HG03520 (cell line): Measurements from ENCODE around the gene GC.
"Not testable (repeated sequence)": the region's sequence is repeated elsewhere in the genome, so short reads cannot be mapped to it uniquely, and the experiment has no call there.

Experiments
- ATAC-seq: cut with Tn5 transposase; IDR thresholded peaks from one replicate; pipeline ENCODE4 v1.9.1; 2021; ENCODE audit warnings: mild to moderate bottlenecking, moderate library complexity; ENCODE audit not compliant: unreplicated experiment

The GC gene

DNA sequence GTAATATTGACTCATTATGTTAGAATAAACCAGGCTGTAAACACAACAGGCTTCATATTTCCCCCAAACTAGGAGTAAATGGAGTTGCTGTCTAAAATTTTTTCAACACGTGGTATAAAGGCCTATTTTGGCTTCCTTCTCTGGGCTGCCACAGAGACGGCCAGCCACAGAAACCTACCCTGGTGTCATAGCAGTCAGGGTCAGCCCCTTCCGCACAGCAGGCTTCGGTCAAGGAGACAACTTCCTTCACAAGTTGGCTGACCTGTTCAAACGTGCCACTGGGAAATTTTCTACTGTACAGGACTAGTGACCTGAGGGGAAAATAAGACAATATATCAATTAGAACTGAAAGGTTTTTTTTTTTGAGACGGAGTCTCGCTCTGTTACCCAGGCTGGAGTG lies 15.8 kb downstream of the GC start:
- ATAC-seq = no peak

DNA sequence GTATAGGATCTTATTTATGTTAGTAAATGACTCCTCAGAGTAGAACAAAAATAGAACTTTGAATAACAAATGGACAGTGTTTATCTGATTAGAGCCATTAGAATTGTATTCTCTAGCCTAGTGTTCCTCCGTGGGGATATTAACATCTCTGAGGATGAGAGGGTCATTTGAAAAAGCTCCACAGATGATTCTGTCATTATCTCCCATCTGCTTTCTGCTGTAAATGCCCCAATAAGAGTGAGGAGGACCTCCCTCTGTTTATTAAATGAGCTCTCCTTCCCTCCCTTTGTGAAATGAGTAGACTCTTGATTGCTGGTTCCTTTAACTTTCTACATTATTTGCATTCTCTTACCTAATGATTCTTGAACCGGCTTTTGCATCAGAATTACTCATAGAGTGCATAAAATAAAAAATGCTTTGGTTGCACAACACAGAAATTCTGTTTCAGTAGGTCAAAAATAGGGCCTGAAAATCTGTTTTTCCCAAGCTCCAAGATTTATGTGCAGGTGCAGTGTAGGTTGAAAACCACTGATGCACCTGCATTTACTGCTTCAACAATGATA lies 18.0 kb downstream of the GC start:
- ATAC-seq = no peak

DNA sequence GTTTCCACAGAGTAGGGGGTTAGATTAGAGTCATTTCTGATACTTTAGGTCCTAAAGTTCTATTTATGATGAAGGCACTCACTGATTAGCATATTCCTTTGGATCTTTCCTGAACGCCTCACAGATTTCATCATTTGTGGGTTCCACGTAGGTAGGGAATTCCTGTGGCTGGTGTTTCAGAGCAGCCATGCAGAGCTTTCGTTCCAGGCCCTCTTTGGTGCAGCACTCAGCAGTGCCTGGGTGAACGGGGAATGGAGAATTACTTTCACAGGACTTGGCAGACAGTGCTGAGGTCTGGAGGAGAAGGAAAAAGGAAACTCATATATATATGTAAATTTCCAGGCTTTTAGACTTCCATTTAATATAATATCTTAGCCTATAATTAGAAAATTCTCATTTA lies 18.5 kb downstream of the GC start:
- ATAC-seq = no peak

DNA sequence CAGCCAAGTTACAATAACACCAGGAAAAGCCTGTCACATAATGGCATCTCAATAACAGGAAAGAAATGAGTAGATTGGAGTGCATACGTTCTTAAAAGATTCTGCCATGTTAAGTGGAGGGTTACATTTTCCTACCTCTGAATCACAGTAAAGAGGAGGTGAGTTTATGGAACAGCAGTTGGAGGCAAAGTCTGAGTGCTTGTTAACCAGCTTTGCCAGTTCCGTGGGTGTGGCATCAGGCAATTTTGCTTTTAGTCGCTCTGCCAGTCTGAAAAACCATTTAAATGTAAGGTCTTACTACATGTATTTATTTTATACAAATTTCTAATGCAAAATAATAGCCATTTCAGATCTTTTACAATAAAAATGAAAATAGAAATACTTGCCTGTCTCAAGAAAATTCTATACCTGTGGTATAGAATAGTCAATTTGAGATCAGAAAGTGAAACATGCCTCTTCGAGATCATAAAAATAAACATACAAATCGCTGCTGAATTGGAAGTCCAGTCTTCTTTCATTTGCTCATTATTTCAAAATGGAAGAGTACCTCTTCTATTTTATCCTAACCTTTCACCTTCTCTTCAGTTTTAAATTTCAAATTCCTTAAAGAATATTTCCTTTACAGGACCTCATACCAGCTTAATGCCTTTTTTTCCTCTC lies 31.4 kb downstream of the GC start:
- ATAC-seq = peak; percentile 54

DNA sequence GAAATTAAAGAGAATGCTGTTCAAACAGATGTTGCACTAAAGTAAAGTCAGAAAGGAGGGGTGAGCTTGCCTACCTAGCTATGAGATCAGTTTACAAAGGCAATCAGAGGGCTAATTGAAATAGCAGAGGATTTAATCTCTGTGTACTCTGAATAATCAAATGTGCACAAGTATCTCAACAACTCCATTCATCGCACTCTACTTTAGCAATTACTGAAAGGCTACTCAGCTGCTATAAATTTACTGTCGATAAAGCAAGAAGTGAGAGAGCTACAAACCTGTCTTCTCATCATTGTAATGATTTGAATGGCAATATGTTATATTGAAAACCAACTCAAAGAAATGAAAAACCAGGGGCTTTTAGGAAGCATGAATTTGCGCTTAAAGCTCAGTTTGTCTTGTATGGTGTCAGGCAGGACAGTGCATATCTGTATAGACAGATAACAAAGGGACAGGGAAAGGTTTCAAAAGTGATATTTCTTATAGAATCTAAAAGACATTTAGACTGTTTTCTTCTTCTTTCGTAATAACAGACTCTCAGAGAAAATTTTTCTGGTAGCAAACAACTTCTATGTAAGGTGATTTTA lies 34.8 kb downstream of the GC start:
- ATAC-seq = no peak

DNA sequence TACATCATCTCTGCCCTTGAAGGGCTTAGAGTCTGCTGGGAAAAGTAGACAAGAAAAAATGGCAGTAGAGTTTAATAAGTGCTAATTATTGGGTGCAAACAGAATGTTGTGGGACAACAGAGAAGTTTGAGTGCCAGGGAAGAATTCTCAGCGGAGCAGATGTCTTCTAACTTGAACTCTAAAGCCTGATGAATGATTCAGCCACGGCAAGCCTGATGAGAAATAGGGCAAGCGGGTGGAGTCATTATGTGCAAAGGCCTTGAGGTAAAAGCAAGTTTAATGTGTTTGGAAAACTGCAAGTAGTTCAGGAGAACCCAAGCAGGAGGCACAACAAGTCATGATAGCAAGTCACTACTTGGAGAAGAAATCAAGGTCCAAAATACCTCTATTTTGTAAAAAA lies 37.5 kb downstream of the GC start:
- ATAC-seq = no peak

DNA sequence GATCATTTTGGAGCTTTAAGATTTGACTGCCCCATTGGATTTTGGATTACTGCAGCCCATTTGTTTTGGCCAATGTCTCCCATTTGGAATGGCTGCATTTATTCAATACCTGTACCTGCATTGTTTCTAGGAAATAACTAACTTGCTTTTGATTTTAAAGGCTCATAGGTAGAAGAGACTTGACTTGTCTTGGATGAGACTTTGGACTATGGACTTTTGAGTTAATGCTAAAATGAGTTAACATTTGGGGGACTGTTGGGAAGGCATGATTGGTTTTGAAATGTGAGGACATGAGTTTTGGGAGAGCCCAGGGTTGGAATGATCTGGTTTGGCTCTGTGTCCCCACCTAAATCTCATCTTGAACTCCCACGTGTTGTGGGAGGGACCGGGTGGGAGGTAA lies 45.1 kb downstream of the GC start:
- ATAC-seq = not testable (repeated sequence)

DNA sequence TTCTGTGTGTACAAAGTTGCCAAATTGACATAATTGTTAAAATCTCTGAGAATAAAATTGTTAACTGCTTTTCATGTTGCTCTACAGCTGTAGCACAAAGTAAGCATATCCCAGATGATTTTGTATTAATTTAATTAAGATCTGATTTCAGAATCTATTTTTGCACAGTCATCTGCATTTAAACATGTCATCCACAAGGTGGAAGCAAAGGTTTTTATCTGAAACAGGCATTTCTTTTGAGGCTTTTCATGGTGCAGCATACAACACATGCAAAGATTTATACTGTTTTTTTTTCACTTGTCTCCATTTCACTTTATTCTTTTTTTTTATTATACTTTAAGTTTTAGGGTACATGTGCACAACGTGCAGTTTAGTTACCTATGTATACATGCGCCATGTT lies 51.2 kb downstream of the GC start:
- ATAC-seq = no peak

DNA sequence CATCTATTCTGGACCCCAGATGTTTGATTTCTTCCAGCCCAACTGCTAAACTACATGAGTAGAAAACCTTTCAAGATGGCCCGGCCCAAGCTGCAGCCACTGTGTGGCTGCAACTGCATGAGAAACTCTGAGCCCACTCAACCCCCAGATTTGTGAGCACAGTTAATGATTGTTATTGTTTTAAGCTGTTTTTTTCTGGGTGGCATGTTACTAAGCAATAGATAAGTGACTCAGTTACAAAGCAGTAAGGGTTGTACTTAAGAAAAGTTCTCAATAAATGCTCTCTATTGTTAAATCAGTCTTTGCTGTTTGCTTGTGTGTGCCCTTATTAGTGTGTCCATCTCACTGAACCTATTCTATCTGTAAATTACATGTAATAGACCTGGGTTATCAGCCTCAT lies 51.8 kb downstream of the GC start:
- ATAC-seq = no peak

DNA sequence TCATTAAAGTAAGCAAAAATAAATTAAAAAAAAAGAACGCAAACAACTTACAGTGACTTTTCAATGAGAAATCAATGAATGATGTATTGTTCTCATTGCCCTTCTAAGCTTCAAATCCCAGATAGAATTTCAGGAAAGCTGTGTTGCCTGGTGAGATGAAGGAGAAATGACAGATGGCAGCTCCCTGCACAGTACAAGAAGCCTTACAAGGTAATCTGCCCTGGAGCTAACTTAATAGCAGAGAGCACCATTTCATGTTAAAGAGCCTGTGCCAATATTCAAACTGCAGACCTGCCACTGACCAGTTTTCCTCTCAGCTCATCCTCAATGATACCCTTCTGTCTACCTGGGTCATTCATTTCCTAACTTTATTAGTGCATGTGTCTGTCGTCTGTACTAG lies 54.0 kb downstream of the GC start:
- ATAC-seq = no peak

DNA sequence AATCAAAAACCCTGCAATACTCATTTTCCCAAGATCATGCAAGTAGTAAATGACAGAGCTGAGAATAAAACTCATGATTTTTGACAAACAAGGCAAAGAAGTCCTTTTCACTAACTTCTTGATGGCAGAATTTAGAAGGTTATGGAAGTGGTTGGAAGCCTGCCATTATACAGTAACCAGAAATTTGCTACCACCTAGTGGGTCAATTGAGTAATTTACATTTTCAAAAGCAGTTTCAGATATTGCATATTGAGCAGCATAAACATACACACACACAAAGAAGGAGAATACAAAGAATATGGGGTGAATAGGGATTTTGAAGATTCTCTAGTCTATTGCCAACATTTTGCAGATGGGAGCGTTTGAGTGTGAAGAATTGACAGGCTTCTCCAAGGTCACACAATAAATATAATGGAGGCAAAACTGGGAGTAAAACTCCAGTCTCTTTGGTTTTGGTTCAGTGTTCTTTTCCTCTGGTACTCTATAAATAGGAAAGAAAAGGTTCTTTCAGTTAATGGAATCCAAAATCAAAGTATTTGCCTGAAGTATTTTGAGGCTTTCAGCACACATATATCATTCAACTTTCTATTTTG lies 70.2 kb downstream of the GC start:
- ATAC-seq = no peak

DNA sequence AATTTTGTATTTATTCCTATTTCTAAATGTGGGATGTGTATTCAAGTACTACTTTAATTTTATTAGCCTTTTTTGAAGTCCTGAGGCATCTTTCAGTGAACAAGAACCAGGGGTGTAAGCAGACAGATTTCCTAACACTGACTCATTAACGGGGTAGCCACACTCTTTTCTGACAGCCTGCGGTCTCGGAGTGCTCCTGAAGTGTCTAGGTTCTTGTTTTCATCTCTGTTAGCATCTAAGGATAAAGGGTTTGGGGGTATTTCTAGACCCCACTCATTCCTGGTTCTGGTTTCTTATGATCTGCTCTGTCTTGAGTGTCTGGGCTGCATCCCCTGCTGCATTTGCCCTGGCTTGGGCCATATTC lies 71.9 kb downstream of the GC start:
- no peak for ATAC-seq

DNA sequence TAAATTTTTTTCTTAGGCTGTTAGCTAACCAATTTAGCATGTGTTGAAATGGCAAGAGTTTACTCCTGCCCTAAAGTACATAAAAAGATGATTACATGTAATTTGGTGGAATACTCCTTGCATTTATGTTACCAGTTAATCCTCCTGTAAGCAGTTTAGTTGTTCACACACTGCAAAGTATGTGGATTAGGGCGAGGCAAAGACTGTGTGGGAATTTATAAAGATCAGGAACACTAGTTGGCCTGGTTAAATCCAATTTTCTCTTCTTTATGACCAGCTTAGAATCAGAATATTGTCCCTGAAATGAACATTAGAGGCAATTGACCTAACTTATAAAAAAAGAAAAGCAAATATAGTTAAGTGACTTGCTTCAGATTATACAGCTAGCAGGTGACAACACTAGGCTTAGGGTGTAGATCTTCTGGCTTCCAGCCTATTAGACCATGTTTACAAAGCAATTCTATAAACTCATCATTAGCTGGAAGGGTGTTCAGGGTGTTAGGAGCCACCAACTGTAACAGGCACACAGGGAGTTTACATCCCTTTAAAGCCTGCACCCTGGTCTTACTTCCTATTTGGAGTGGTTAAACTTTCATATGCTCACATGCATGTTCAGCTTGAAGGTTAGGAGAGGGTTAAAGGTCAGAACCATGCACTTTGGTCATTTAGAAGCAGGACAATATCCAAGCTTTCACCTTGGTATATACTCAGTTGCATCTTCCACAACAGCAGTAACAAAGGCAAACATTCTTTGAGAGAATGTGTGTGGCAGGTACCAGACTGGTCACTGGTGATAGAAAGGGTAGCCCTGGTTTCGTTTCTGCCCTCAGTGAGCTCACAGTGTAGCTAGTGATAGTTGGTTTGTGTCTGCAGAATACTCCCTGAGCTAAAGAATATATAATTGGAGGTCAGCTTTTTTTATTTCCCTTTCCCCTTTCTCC lies 72.6 kb downstream of the GC start:
- no peak for ATAC-seq

DNA sequence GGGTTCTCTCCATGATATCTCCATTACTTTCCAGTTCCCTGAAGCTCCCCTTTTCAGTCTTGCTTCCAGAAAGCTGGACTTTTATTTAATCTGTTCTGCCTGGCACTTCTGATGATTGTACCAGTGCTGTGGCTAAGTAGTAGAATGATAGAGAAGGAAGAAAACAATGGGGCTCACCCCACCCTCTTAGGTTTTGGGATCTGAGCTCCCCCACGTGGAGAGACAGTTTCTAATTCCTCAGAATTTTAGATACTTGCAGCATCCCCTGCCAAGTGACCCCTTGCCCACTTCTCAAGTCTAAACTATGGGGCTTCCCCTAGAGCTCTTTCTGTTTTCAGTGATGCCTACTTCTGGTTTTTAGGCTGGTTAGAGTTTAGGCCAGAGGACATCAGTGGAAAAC lies 73.9 kb downstream of the GC start:
- no peak for ATAC-seq

DNA sequence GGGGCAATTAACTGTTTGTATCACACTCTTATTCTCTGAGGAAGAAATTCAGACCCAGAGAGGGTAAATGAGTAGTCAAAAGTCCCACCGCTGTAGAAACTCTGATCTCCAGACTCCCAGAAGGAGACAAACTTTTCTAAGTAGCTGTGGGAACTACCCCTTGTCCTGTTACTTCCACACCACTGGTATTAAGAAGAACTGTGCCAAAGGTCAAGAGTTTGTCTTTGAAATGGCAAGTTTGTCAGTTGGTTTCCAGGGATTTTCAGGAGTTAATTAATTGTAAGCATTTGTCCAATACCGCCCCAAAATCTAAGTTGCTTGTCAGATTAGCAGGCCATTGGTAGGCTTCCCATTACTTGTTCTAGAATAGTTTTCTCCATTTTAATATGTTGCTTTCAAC lies 85.7 kb downstream of the GC start:
- ATAC-seq = no peak

DNA sequence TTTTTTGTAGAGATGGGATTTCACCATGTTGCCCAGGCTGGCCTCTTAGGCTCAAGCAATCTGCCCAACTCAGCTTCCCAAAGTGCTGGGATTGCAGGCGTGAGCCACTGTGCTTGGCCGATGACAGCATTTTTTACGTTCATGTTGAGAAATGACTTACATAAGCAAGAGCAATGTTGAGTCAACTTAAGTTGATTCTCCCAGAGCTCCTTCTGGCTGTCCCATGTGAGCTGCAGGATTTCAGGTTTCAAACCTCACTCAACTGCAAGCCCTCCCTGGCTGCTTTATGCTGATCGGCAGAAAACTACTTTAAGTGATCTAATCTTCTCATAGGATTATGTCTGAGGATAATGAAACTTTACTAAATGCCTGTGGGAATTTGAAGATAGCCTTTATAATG lies 86.8 kb downstream of the GC start:
- no peak for ATAC-seq

DNA sequence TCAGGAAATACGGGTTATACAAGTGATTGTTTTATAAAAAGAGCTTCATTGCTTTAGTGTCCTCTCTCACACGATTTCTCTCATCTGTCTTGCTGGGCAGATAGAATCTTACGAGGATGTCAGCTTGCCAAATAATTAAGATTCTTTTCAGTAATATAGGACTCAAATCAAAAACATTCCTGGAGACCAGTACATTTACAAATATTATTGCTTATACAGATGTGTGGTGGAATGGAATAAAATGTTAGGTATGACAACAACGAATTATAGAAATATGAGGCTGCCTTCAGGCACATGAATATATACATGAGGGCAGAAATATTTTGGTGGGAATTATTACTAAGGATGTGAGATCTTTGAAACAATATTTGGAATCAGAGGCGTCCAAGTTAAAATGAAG lies 88.9 kb downstream of the GC start:
- no peak for ATAC-seq

DNA sequence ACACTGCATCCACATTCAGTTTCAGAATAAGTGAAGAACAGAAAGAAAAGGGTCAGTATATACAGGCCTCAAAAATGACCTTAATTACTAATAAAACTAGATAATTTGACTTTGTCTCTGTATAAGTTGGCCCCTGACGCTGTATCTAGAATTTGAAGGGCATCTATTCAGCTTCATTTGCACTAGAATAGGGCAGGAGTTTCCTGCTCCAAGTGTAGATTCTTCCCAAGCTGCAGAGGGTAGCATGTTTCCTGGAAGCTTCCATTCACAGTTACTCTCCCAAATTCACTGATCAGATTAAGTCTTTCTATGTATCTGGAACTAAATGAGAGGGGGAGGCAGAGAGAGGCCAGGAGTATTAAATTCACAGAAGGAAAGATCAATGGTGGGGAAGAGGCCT lies 90.9 kb downstream of the GC start:
- no peak for ATAC-seq

DNA sequence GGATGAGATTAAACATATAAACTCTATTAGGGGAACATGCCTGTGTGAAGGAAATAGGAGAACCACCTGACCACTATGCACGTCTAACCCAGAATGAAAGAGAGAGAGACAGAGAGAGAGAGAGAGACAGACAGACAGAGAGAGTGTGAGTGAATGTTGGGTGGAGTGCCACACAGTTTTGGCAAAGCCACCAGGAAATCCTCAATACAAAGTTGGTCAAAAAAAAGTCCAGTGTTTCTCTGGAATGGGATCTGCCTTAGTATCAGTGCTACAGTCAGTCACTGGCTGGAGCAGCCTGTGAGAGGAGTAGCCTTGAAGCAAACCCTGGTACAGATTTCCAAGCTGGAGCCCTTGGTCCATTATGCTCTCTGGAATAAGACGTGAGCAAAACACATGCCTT lies 91.7 kb downstream of the GC start:
- ATAC-seq = no peak
